NT2/D1 (cell line): ENCODE data around the gene FOLR1.
"Not testable (repeated sequence)": the region's sequence is repeated elsewhere in the genome, so short reads cannot be mapped to it uniquely, and the experiment has no call there.

Experiments
- DNase-seq: peaks from one replicate; pipeline ENCODE4 v3.0.0-alpha.2; 2011; ENCODE audit warnings: low read depth, low spot score
- H3K27me3 ChIP-seq: 2 replicates; pipeline ENCODE4 v1.6.0; 2011; ENCODE audit warnings: mild to moderate bottlenecking; ENCODE audit not compliant: insufficient read length, insufficient read depth
- H3K36me3 ChIP-seq: 2 replicates; pipeline ENCODE4 v1.6.1; 2011; ENCODE audit warnings: mild to moderate bottlenecking, low read length, mixed read lengths; ENCODE audit not compliant: insufficient read depth, insufficient read length
- H3K4me1 ChIP-seq: 2 replicates; pipeline ENCODE4 v1.5.1; 2011; ENCODE audit not compliant: insufficient read depth, insufficient read length
- H3K4me3 ChIP-seq: 2 replicates; pipeline ENCODE4 v1.5.1; 2011; ENCODE audit warnings: low read depth; ENCODE audit not compliant: insufficient read length
- H3K9ac ChIP-seq: 2 replicates; pipeline ENCODE4 v1.6.0; 2011; ENCODE audit warnings: low read depth; ENCODE audit not compliant: insufficient read length
- H3K9me3 ChIP-seq: 2 replicates; pipeline ENCODE4 v1.5.1; 2011; ENCODE audit warnings: mild to moderate bottlenecking, low read length; ENCODE audit not compliant: insufficient read depth
- SUZ12 ChIP-seq: IDR thresholded peaks from 2 replicates; pipeline ENCODE4 v1.6.1; 2011; ENCODE audit not compliant: insufficient read length, insufficient read depth; ENCODE audit errors: extremely low read depth
- YY1 ChIP-seq: IDR thresholded peaks from 2 replicates; pipeline ENCODE4 v1.6.1; 2011; ENCODE audit not compliant: insufficient read length, insufficient read depth
- ZNF274 ChIP-seq: IDR thresholded peaks from 2 replicates; pipeline ENCODE4 v1.6.1; 2011; ENCODE audit warnings: mild to moderate bottlenecking, low read depth, low read length

Gene FOLR1

DNA sequence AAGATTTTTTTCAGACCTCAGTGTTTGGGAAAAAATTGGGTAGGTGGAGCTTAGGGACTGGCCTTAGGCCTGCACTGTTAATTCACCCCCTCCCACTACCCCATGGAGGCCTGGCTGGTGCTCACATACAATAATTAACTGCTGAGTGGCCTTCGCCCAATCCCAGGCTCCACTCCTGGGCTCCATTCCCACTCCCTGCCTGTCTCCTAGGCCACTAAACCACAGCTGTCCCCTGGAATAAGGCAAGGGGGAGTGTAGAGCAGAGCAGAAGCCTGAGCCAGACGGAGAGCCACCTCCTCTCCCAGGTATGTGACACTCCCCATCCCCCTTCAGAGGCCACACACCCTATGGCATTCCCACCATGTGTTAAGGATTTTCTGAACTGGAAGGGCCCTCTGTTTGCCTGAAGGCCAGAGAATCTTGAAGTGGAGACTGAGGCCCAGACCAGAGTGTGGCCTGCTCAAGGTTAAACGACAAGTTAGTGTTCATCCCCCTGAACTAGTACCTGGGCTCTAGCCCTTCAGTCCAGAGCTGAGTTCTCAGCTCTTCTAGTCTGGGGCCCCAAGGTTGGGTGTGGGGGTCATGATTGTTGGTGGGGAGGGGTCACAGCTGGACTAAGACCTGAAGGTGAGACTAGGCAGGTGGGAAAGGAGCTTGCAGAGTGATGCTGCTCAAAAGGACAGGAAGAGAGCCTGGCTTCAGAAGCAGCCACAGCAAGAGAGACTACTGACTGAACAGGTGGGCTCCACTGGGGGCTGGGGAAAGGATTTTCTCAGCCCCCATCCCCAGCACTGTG, 2.3 kb upstream of the FOLR1 start:
- Histone ChIP-seq H3K4me1 (peaks cover 7% of the 10 kb centered on the region), H3K9me3 (no peaks in the 10 kb centered on the region), H3K4me3 (no peak overlapping the region), H3K27me3 (no peaks in the 10 kb centered on the region), H3K9ac (no peak overlapping the region), H3K36me3 (no peaks in the 10 kb centered on the region)
- TF ChIP-seq SUZ12 (no peak), YY1 (no peak), ZNF274 (no peak)
- DNase-seq: no peak

DNA sequence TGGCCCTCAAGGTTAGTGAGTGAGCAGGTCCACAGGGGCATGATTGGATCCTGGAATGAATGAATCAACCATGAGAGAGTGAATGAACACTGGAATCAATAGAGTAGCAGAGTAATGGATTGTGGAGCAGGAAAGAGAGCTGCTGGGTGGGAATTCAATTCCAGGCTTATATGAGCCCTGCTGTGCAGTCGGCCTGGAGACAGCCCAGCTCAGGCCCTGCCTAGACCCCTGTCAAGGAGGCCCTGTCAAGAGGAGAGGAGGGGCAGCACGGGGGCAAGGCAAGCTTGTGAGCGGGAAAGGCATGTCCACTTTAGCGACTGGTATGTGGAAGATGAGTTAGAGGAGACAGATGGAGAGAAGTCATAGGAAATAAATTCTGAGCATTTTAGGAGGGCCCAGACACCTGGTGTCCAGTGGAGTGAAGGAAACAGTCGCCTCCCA, 1.3 kb upstream of the FOLR1 start:
- Histone ChIP-seq H3K9me3 (no peaks in the 10 kb centered on the region), H3K4me3 (no peak overlapping the region), H3K4me1 (peaks cover 7% of the 10 kb centered on the region), H3K36me3 (no peaks in the 10 kb centered on the region), H3K9ac (no peak overlapping the region), H3K27me3 (no peaks in the 10 kb centered on the region)
- DNase-seq: no peak
- TF ChIP-seq ZNF274 (no peak), YY1 (no peak), SUZ12 (no peak)

GRCh38 chr11:72195518-72196270, 3.8 kb downstream of the FOLR1 start:
- Histone ChIP-seq H3K4me3 (no peak overlapping the region), H3K4me1 (no peaks in the 10 kb centered on the region), H3K9me3 (no peaks in the 10 kb centered on the region), H3K27me3 (no peaks in the 10 kb centered on the region), H3K36me3 (no peaks in the 10 kb centered on the region), H3K9ac (no peak overlapping the region)
- no peak for TF ChIP-seq SUZ12
- TF ChIP-seq ZNF274: no peak
- no peak for TF ChIP-seq YY1
- DNase-seq: no peak

DNA sequence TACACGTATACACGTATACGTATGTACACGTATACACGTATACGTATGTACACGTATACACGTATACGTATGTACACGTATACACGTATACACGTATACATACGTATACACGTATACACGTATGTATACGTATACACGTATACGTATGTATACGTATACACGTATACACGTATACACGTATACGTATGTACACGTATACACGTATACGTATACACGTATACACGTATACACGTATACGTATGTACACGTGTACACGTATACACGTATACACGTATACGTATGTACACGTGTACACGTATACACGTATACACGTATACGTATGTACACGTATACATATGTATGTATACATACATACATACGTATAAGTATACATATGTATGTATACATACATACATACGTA, 9.5 kb downstream of the FOLR1 start:
- H3K4me1 ChIP-seq, DNase-seq, H3K36me3 ChIP-seq, H3K9me3 ChIP-seq, H3K27me3 ChIP-seq, H3K9ac ChIP-seq, H3K4me3 ChIP-seq: not testable (repeated sequence)

DNA sequence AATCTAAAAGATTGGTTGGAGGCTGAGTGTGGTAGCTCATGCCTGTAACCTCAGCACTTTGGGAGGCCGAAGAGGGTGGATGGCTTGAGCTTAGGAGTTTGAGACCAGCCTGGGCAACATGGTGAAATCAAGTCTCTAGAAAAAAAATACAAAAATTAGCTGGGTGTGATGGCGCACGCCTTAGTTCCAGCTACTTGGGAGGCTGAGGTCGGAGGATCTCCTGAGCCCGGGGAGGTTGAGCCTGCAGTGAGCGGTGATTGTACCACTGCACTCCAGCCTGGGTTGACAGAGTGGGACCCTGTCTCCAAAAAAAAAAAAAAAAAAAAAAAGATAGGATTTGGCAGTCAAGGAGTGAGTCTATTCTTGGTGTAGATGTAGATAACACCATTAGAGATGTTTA, 10.6 kb downstream of the FOLR1 start:
- no peak for TF ChIP-seq YY1
- TF ChIP-seq ZNF274: no peak
- no peak for TF ChIP-seq SUZ12
- Histone ChIP-seq H3K27me3 (no peaks in the 10 kb centered on the region), H3K4me3 (no peak overlapping the region), H3K4me1 (no peaks in the 10 kb centered on the region), H3K36me3 (no peaks in the 10 kb centered on the region), H3K9ac (no peak overlapping the region), H3K9me3 (no peaks in the 10 kb centered on the region)
- no peak for DNase-seq

GRCh38 chr11:72203163-72203562, 11.2 kb downstream of the FOLR1 start:
- Histone ChIP-seq H3K27me3 (no peaks in the 10 kb centered on the region), H3K9ac (no peak overlapping the region), H3K36me3 (no peaks in the 10 kb centered on the region), H3K4me1 (no peaks in the 10 kb centered on the region), H3K4me3 (no peak overlapping the region), H3K9me3 (no peaks in the 10 kb centered on the region)
- TF ChIP-seq YY1: no peak
- TF ChIP-seq ZNF274: no peak
- TF ChIP-seq SUZ12: no peak
- DNase-seq: no peak

DNA sequence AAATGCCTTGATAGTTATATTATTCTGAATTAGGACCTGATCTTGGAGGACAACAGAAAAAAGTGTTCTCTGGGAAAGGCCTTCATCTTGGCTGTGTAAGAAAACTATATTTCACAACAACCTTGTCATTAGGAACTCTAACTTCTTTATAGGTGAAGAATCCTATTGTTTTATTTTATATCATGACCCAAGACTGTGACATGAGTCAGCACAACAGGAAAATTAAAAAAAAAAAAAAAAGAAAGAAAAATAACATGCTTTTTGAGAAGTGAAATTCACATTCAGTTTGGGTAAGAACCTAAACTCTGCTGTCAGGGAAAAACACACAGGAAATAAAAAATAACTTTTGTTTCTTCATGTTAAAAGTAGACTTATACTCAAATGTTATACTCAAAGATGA, 12.9 kb downstream of the FOLR1 start:
- H3K36me3 ChIP-seq: no peaks in the 10 kb centered on the region
- no peak for TF ChIP-seq YY1
- TF ChIP-seq SUZ12: no peak
- TF ChIP-seq ZNF274: no peak
- no peaks in the 10 kb centered on the region for H3K4me1 ChIP-seq
- H3K9ac ChIP-seq: no peak overlapping the region
- H3K9me3 ChIP-seq: no peaks in the 10 kb centered on the region
- no peaks in the 10 kb centered on the region for H3K27me3 ChIP-seq
- DNase-seq: no peak
- H3K4me3 ChIP-seq: no peak overlapping the region

DNA sequence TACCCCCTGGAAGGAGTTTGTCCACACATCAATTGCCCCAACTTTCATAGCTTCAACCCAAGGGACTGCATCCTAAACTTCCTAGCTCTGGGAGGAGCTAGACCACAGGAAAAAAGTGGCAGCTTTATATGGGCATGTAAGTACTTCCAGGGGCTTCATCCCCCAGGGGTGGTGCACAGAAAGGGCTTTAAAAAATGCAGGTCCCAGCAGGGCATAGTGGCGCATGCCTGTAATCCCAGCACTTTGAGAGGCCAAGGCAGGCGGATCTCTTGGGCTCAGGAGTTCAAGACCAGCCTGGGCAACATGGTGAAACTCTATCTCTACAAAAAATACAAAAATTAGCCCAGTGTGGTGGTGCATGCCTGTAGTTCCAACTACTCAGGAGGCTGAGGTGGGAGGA, 14.9 kb downstream of the FOLR1 start:
- not testable (repeated sequence) for H3K4me3 ChIP-seq, H3K9ac ChIP-seq, H3K36me3 ChIP-seq, H3K4me1 ChIP-seq, H3K27me3 ChIP-seq, DNase-seq, H3K9me3 ChIP-seq
